HTR-8/SVneo (cell line): ENCODE results near the gene MRC2.
A peak's percentile ranks its signal among the peaks of the same experiment; 100 is the strongest.
"Not testable (repeated sequence)": the region's sequence is repeated elsewhere in the genome, so short reads cannot be mapped to it uniquely, and the experiment has no call there.

Source experiments
- DNase-seq: peaks from one replicate; pipeline ENCODE4 v3.0.0; 2011; ENCODE audit warnings: low spot score, mixed read lengths; ENCODE audit not compliant: insufficient read length
- FAIRE-seq: peaks from 2 replicates; lab custom pipeline; 2011; peaks lifted over from hg19 to GRCh38; lab: Jason Lieb, UNC

Gene MRC2

GRCh38 chr17:62627219-62627903 is at the start of gene MRC2:
TSS of gene MRC2 (plus strand) at chr17:62627670. CDS start at chr17:62627803, 133 bp downstream.
- FAIRE-seq (peak; percentile 96), DNase-seq (peak; percentile 79)

- FAIRE-seq (no peak), DNase-seq (no peak)
Measured at GRCh38 chr17:62578757-62579487, 48.5 kb upstream of the MRC2 start.

GRCh38 chr17:62580947-62581346 is 46.5 kb upstream of the MRC2 start:
- FAIRE-seq (no peak), DNase-seq (no peak)

GRCh38 chr17:62581764-62582163 is 45.7 kb upstream of the MRC2 start:
- DNase-seq, result no peak
- no peak for FAIRE-seq

GRCh38 chr17:62587554-62587953 is 39.9 kb upstream of the MRC2 start:
- no peak for FAIRE-seq
- no peak for DNase-seq

GRCh38 chr17:62588109-62588508 is 39.4 kb upstream of the MRC2 start:
- DNase-seq, result no peak
- no peak for FAIRE-seq

GRCh38 chr17:62591333-62591732 is 36.1 kb upstream of the MRC2 start:
- FAIRE-seq (no peak), DNase-seq (no peak)

- not testable (repeated sequence) for DNase-seq, FAIRE-seq
Measured at GRCh38 chr17:62591822-62592221, 35.6 kb upstream of the MRC2 start.

- no peak for DNase-seq
- FAIRE-seq, result peak; percentile 66
Measured at GRCh38 chr17:62592341-62593099, 35.0 kb upstream of the MRC2 start.

GRCh38 chr17:62595484-62595883 is 32.0 kb upstream of the MRC2 start:
- FAIRE-seq, result no peak
- DNase-seq, result no peak

GRCh38 chr17:62596662-62597061 is 30.8 kb upstream of the MRC2 start:
- DNase-seq, result no peak
- no peak for FAIRE-seq

GRCh38 chr17:62597150-62597549 is 30.3 kb upstream of the MRC2 start:
- no peak for FAIRE-seq

GRCh38 chr17:62597920-62598319 is 29.6 kb upstream of the MRC2 start:
- DNase-seq (no peak), FAIRE-seq (no peak)

More at GRCh38 chr17:62597150-62597549, 30.3 kb upstream of the MRC2 start:
- no peak for DNase-seq

GRCh38 chr17:62599964-62600657 is 27.4 kb upstream of the MRC2 start:
- DNase-seq (no peak), FAIRE-seq (peak; percentile 68)

- FAIRE-seq, result no peak
- no peak for DNase-seq
Measured at GRCh38 chr17:62600805-62601204, 26.7 kb upstream of the MRC2 start.

- no peak for FAIRE-seq
- DNase-seq, result no peak
Measured at GRCh38 chr17:62601471-62601870, 26.0 kb upstream of the MRC2 start.

GRCh38 chr17:62603783-62604182 is 23.7 kb upstream of the MRC2 start:
- FAIRE-seq, DNase-seq: not testable (repeated sequence)

GRCh38 chr17:62605588-62605987 is 21.9 kb upstream of the MRC2 start:
- FAIRE-seq, result no peak

GRCh38 chr17:62611292-62611691 is 16.2 kb upstream of the MRC2 start:
- FAIRE-seq (no peak), DNase-seq (no peak)

More at GRCh38 chr17:62605588-62605987, 21.9 kb upstream of the MRC2 start:
- DNase-seq, result no peak

- FAIRE-seq, result no peak
- DNase-seq, result no peak
Measured at GRCh38 chr17:62611728-62612127, 15.7 kb upstream of the MRC2 start.
